Natural killer cell (primary cell): ENCODE results near the gene USP4. TPM values are rescaled to one million over a fixed set of nuclear protein-coding genes. Genes with fewer than 3 reads are reported as not detected.

Experiments used
- ATAC-seq, 3 donors: fragments of 150-1000 bp in 2 of 3; fragments of 200-7000 bp in 1 of 3; cut with Tn5 transposase; 1 replicate in 1 of 3; 2 replicates in 2 of 3; pipeline ENCODE4 v1.10.0; 2021; ENCODE audit warnings: mild to moderate bottlenecking in 2 of 3, moderate library complexity in 2 of 3
- DNase-seq, 2 donors: peaks; one replicate each; pipeline versions ENCODE4 v3.0.0 to v3.0.0-alpha.2; 2013 to 2021; ENCODE audit warnings: mixed read lengths in 1 of 2
- H3K27ac ChIP-seq: one replicate; pipeline ENCODE4 v1.5.1; 2013; ENCODE audit warnings: mild to moderate bottlenecking, low read length
- H3K27me3 ChIP-seq: one replicate; pipeline ENCODE4 v1.6.1; 2013; ENCODE audit warnings: low read length; ENCODE audit not compliant: control insufficient read depth, insufficient read depth
- H3K36me3 ChIP-seq: one replicate; pipeline ENCODE4 v1.6.1; 2013; ENCODE audit warnings: low read length; ENCODE audit not compliant: control insufficient read depth, insufficient read depth
- H3K4me1 ChIP-seq: one replicate; pipeline ENCODE4 v1.6.1; 2013; ENCODE audit warnings: low read length; ENCODE audit not compliant: control insufficient read depth, insufficient read depth
- H3K4me3 ChIP-seq: one replicate; pipeline ENCODE4 v1.5.1; 2013; ENCODE audit warnings: low read length
- H3K9me3 ChIP-seq: one replicate; pipeline ENCODE4 v1.6.1; 2013; ENCODE audit warnings: low read length; ENCODE audit not compliant: control insufficient read depth, insufficient read depth
- H3K27ac Mint-ChIP-seq, 2 donors: one replicate each; pipeline ENCODE4 v1.8.0; 2022; ENCODE audit warnings: mild to moderate bottlenecking in 2 of 2, mixed read lengths in 2 of 2, moderate library complexity in 1 of 2
- H3K27me3 Mint-ChIP-seq, 2 donors: one replicate each; pipeline ENCODE4 v1.8.0; 2022; ENCODE audit warnings: low read depth in 2 of 2, mixed read lengths in 2 of 2
- H3K36me3 Mint-ChIP-seq: one replicate; pipeline ENCODE4 v1.8.0; 2022; ENCODE audit warnings: mixed read lengths
- H3K4me1 Mint-ChIP-seq, 2 donors: one replicate each; pipeline ENCODE4 v1.8.0; 2022; ENCODE audit warnings: mixed read lengths in 2 of 2
- H3K4me3 Mint-ChIP-seq: one replicate; pipeline ENCODE4 v1.8.0; 2022; ENCODE audit warnings: mild to moderate bottlenecking, moderate library complexity, mixed read lengths
- H3K9me3 Mint-ChIP-seq, 2 donors: one replicate each; pipeline ENCODE4 v1.8.0; 2022; ENCODE audit warnings: mixed read lengths in 2 of 2
- WGBS: methylation state at CpG from one replicate; pipeline ENCODE4 v1.1.7; 2013; ENCODE audit warnings: missing lambda C conversion rate; ENCODE audit not compliant: insufficient coverage; 5-methylcytosine and 5-hydroxymethylcytosine counted together
- intact Hi-C: fragments of 100-400 bp; cut with micrococcal nuclease; formaldehyde crosslinking; loops from one replicate; pipeline ENCODE4 v1.14.2; 2022
- total RNA-seq, 4 donors: library from RNA; stranded (reverse); fragments of 120-200 nt in 1 of 4; gene quantifications; one replicate each; pipeline versions ENCODE4 v1.2.3 to v1.2.4, GENCODE V29; 2013 to 2022
- TF ChIP-seq, protein P1 (sequence below): fragments of 200-600 bp; IDR thresholded peaks from one replicate; pipeline ENCODE4 v1.8.0; 2022; ENCODE audit warnings: antibody characterized with exemption

USP4 gene
- total RNA-seq, 3 donors from 2014 or later (not counting 1 experiment from before 2014, with no cell fraction given): 110 to 138 (median 135) TPM

GRCh38 chr3:49305608-49306007 is 34.2 kb downstream of the USP4 start:
- Histone ChIP-seq H3K27ac (no peak overlapping the region), H3K4me3 (no peak overlapping the region), H3K27me3 (no peaks in the 10 kb centered on the region), H3K36me3 (peaks cover 57% of the 10 kb centered on the region), H3K9me3 (no peaks in the 10 kb centered on the region), H3K4me1 (no peaks in the 10 kb centered on the region)
- intact Hi-C loops: no loop called here
- DNase-seq (no peak), ATAC-seq (no peak)
- 93% methylated on average over 5 of the region's 5 CpGs for WGBS
- Mint-ChIP-seq H3K27me3 (no peaks in the 10 kb centered on the region), H3K9me3 (no peaks in the 10 kb centered on the region), H3K4me1 (peaks cover 0 to 5% of the 10 kb centered on the region in 2 donors), H3K36me3 (no peaks in the 10 kb centered on the region), H3K27ac (no peak overlapping the region), H3K4me3 (no peak overlapping the region)
- TF ChIP-seq, protein P1, sequence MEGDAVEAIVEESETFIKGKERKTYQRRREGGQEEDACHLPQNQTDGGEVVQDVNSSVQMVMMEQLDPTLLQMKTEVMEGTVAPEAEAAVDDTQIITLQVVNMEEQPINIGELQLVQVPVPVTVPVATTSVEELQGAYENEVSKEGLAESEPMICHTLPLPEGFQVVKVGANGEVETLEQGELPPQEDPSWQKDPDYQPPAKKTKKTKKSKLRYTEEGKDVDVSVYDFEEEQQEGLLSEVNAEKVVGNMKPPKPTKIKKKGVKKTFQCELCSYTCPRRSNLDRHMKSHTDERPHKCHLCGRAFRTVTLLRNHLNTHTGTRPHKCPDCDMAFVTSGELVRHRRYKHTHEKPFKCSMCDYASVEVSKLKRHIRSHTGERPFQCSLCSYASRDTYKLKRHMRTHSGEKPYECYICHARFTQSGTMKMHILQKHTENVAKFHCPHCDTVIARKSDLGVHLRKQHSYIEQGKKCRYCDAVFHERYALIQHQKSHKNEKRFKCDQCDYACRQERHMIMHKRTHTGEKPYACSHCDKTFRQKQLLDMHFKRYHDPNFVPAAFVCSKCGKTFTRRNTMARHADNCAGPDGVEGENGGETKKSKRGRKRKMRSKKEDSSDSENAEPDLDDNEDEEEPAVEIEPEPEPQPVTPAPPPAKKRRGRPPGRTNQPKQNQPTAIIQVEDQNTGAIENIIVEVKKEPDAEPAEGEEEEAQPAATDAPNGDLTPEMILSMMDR: no peak

DNA sequence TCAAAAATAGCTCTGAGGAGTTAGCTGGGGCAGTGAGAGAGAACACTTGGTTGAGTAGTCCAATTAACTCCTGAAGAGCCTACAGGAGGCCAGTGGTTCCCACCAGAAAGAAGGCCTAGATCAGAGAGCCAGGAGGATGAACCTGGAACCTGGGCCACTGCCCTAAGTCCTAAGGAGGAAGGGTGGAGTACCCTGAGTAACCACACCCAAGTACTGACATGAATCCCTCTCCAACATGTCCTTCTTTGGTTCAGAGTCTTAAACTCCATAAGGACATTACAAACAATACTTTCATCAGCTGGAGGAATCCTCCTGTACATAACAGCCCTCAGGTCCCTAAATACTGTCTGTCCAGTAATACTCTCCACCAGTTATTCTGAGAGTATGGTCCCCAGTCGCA is 37.2 kb downstream of the USP4 start:
- Mint-ChIP-seq H3K4me1 (peaks cover 0 to 5% of the 10 kb centered on the region in 2 donors), H3K4me3 (no peak overlapping the region), H3K9me3 (no peaks in the 10 kb centered on the region), H3K27me3 (no peaks in the 10 kb centered on the region), H3K27ac (peak overlapping the region; percentile 15 to 34), H3K36me3 (peaks cover 7% of the 10 kb centered on the region)
- peaks cover 70% of the 10 kb centered on the region for H3K36me3 ChIP-seq
- H3K9me3 ChIP-seq: no peaks in the 10 kb centered on the region
- no peaks in the 10 kb centered on the region for H3K27me3 ChIP-seq
- H3K4me1 ChIP-seq: no peaks in the 10 kb centered on the region
- H3K4me3 ChIP-seq: no peak overlapping the region
- ATAC-seq (no peak), DNase-seq (no peak)
- TF ChIP-seq, protein P1: no peak
- intact Hi-C loops: no loop called here
- no peak overlapping the region for H3K27ac ChIP-seq
- 92% methylated on average over 1 of the region's 1 CpG for WGBS

DNA sequence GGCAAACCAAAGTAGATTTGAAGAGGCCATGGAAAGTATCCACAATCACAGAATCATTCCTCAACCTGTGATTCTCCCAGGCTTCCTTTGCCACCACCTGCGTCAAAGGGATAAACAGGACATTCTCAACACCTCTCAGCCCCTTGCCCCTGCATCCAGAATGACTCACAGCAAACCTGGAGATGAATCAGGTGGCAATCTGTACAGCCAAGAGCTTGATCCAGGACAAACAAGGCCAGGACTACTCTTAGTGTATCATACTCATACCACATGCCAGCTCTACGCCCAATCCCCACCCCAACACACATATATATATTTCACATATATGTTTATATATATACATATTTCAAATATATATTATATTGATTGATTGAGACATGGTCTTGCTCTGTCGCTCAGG is 39.3 kb downstream of the USP4 start:
- intact Hi-C loops: no loop called here
- peaks cover 0 to 5% of the 10 kb centered on the region in 2 donors for H3K4me1 Mint-ChIP-seq
- no peak overlapping the region for H3K27ac ChIP-seq

DNA sequence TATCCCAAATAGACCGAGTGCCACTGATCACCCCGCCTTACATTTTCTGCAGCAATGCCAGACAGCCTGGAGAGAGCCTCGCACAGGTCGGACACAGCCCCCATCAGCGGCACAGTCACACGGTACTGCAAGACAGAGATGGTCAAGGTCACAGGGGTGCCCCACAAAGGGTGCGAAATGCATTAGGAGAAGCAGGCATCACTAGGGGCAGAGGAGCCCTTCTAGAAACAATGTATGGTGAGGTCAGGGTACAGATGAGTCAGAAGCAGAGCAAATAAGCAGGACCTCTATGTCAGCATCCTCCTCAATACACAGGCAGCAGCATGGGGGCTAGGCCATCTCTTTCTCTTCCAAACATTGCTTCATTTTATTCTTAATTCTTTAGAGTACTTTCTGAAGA is 41.3 kb downstream of the USP4 start:
- H3K27ac Mint-ChIP-seq: no peak overlapping the region
- peaks cover 7% of the 10 kb centered on the region for H3K36me3 Mint-ChIP-seq
- no peak overlapping the region for H3K4me3 Mint-ChIP-seq
- Histone ChIP-seq H3K36me3 (peaks cover 73% of the 10 kb centered on the region), H3K27me3 (no peaks in the 10 kb centered on the region), H3K4me3 (no peak overlapping the region), H3K9me3 (no peaks in the 10 kb centered on the region), H3K27ac (no peak overlapping the region), H3K4me1 (no peaks in the 10 kb centered on the region)
- TF ChIP-seq, protein P1: no peak
- 98% methylated on average over 7 of the region's 7 CpGs for WGBS
- peaks cover 0 to 5% of the 10 kb centered on the region in 2 donors for H3K4me1 Mint-ChIP-seq
- intact Hi-C loops: no loop called here
- no peaks in the 10 kb centered on the region for H3K9me3 Mint-ChIP-seq
- no peak for ATAC-seq
- DNase-seq: no peak
- H3K27me3 Mint-ChIP-seq: no peaks in the 10 kb centered on the region

More for the DNA sequence above, 39.3 kb downstream of the USP4 start:
- H3K9me3 Mint-ChIP-seq: no peaks in the 10 kb centered on the region
- no peaks in the 10 kb centered on the region for H3K27me3 Mint-ChIP-seq
- 98% methylated on average over 2 of the region's 3 CpGs for WGBS
- TF ChIP-seq, protein P1: no peak
- Histone ChIP-seq H3K4me1 (no peaks in the 10 kb centered on the region), H3K4me3 (no peak overlapping the region), H3K9me3 (no peaks in the 10 kb centered on the region), H3K36me3 (peaks cover 73% of the 10 kb centered on the region), H3K27me3 (no peaks in the 10 kb centered on the region)
- H3K27ac Mint-ChIP-seq: peak overlapping the region in 1 of 2 donors; percentile 40
- H3K36me3 Mint-ChIP-seq: peaks cover 7% of the 10 kb centered on the region
- ATAC-seq (no peak), DNase-seq (no peak)
- H3K4me3 Mint-ChIP-seq: no peak overlapping the region
